Vagina (tissue), 2 donors: Measurements from ENCODE around the gene LMO7.
"Not testable (repeated sequence)": the region's sequence is repeated elsewhere in the genome, so short reads cannot be mapped to it uniquely, and the experiment has no call there.

ENCODE experiments used
- POLR2A ChIP-seq, 2 donors: fragments of 450-650 bp; IDR thresholded peaks; one replicate each; pipeline ENCODE4 v1.6.1; 2017; ENCODE audit warnings: antibody characterized with exemption in 2 of 2, mild to moderate bottlenecking in 2 of 2, moderate library complexity in 2 of 2
- POLR2AphosphoS5 ChIP-seq, 2 donors: sonication (generic); formaldehyde crosslinking; IDR thresholded peaks; one replicate each; pipeline ENCODE4 v1.9.0; 2017; ENCODE audit warnings: antibody characterized with exemption in 2 of 2, mild to moderate bottlenecking in 2 of 2, low read depth in 1 of 2; ENCODE audit not compliant: insufficient read depth in 1 of 2
- TF ChIP-seq, protein P1 (sequence below), 3 experiments: fragments of 450-650 bp in 2 of 3; fragments of 200-600 bp in 1 of 3; sonication (generic) in 1 of 3; IDR thresholded peaks; one replicate each; pipeline ENCODE4 v1.5.1; 2017 to 2019; ENCODE audit warnings: antibody characterized with exemption in 3 of 3, mild to moderate bottlenecking in 2 of 3, moderate library complexity in 2 of 3

DNA sequence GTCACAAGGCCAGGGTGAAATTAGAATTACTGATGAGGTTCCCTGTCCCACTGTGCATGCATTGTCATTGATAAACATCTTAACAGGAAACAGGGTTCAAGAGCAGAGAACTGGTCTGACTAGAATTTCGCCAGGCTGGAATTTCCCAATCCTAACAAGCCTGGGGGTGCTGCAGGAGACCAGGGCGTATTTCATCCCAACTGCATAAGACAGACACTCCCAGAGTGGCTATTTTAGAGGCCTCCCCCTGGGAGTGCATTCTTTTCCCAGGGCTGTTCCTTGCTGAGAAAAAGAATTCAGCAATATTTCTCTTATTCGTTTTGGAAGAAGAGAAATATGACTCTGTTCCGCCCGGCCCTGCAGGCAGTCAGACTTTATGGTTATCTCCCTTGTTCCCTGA is 144.0 kb downstream of the LMO7 start:
- TF ChIP-seq, protein P1, sequence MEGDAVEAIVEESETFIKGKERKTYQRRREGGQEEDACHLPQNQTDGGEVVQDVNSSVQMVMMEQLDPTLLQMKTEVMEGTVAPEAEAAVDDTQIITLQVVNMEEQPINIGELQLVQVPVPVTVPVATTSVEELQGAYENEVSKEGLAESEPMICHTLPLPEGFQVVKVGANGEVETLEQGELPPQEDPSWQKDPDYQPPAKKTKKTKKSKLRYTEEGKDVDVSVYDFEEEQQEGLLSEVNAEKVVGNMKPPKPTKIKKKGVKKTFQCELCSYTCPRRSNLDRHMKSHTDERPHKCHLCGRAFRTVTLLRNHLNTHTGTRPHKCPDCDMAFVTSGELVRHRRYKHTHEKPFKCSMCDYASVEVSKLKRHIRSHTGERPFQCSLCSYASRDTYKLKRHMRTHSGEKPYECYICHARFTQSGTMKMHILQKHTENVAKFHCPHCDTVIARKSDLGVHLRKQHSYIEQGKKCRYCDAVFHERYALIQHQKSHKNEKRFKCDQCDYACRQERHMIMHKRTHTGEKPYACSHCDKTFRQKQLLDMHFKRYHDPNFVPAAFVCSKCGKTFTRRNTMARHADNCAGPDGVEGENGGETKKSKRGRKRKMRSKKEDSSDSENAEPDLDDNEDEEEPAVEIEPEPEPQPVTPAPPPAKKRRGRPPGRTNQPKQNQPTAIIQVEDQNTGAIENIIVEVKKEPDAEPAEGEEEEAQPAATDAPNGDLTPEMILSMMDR (IDR thresholded peaks at IDR 0.05): not testable (repeated sequence)
- not testable (repeated sequence) for TF ChIP-seq POLR2AphosphoS5 (IDR thresholded peaks at IDR 0.05; ENCODE audit: insufficient read depth in 1 of 2, low read depth in 1 of 2); POLR2A (IDR thresholded peaks at IDR 0.05)
